ENCODE results near the gene SPINT3.

The SPINT3 gene, protein sequence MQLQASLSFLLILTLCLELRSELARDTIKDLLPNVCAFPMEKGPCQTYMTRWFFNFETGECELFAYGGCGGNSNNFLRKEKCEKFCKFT

DNA sequence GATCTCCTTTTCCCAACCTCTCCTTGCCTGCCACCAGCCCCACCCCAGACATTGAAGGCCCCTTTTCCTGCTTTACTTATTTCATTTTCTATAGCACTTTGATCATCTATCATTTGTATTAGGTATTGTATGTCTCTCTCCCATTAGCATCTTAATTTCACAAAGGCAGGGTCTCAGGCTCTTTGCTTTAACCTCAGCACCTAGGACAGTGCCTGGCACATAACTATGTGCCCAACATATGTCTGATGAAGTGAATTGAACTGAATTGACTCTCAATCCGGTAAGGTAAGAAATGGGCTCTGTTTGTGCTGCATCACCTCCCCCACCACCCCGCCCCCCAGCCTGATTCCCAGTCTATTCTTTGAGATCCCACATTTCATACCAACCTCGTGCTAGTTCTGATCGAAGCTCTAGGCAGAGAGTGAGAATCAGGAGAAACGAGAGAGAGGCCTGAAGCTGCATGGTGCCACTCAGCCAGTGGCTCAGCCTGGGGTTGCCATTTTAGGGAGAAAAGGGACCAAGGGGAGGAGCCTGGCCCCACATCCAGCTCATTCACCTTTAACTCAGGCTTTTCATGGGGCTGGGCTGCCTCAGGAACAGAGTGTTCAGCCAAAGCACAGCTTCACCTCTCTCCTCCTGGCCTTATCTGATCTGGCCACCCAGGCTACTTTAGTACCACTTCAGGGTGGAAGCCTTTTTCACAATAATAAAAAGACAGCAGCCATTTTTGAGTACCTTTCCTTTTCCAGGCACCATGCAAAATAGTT is at the start of gene SPINT3:
SPINT3 (minus strand) TSS at position 476 of the 767 bp plus-strand sequence; CDS start at position 462, 14 bp downstream.
- DNase-seq (ENCODE audit: low spot score), result no peak
- TF ChIP-seq, protein P1, sequence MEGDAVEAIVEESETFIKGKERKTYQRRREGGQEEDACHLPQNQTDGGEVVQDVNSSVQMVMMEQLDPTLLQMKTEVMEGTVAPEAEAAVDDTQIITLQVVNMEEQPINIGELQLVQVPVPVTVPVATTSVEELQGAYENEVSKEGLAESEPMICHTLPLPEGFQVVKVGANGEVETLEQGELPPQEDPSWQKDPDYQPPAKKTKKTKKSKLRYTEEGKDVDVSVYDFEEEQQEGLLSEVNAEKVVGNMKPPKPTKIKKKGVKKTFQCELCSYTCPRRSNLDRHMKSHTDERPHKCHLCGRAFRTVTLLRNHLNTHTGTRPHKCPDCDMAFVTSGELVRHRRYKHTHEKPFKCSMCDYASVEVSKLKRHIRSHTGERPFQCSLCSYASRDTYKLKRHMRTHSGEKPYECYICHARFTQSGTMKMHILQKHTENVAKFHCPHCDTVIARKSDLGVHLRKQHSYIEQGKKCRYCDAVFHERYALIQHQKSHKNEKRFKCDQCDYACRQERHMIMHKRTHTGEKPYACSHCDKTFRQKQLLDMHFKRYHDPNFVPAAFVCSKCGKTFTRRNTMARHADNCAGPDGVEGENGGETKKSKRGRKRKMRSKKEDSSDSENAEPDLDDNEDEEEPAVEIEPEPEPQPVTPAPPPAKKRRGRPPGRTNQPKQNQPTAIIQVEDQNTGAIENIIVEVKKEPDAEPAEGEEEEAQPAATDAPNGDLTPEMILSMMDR (IDR thresholded peaks at IDR 0.05; ENCODE audit: extremely low read depth, missing control alignments), result no peak

DNA sequence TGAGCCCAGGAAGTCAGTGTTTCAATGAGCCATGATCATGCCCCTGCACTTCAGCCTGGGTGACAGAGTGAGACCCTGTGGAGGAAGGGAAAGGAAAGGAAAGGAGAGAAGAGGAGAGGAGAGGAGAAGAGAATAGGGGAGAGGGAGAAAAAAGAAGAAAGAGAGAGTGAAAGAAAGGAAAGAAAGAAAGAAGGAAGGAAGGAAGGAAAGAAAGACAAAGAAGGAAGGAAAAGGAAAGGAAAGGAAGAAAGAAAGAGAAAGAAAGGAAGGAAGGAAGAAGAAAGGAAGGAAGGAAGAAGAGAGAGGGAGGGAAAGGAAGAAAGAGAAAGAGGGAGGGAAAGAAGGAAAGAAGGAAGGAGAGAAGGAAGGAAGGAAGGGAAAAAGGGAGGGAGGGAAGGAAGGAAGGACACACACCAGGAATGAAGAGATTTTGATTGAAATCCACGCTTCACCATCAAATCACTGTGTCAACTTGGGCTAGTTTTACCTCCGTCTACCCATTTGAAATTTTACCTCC is 49.4 kb upstream of the SPINT3 start:
- no peak for DNase-seq (ENCODE audit: low spot score)
- TF ChIP-seq, protein P1 (IDR thresholded peaks at IDR 0.05; ENCODE audit: extremely low read depth, missing control alignments), result no peak

DNA sequence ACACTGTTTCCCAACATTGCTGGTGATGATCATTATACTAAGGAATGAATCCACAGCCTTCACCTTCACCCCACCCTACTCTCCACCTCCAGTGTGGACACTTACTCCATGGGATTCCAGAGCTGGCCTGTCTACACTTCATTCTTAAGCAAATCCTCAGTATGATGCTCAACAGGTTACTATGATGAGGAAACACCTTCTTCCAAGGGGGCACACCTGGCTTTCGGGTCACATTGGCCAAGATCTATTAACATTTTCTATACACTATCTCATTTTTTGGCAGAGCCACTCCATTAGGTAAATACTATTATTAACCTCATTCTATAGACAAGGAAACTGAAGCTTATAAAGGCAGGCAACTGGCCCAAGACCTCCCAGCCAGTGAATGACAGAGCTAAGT is 39.8 kb upstream of the SPINT3 start:
- TF ChIP-seq, protein P1 (IDR thresholded peaks at IDR 0.05; ENCODE audit: extremely low read depth, missing control alignments), result no peak
- DNase-seq (ENCODE audit: low spot score), result no peak

DNA sequence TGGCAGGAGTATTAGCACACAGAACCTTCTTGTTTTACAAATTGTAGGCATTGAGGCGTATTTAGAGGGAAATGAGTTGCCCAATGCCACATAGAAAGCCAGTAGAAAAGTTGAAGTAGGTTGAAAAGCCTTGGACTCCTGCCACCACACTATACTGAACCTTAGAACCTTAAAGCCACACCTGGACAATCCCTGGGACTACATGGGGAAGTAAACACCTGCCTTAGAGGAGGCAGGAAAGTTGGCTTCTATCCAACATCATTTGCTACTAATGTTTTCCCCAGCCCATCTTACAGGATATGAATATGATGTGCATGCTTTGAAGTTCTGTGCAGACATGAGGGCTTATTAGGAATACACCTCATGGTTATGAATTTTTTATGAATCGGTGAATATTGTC is 37.0 kb upstream of the SPINT3 start:
- TF ChIP-seq, protein P1 (IDR thresholded peaks at IDR 0.05; ENCODE audit: extremely low read depth, missing control alignments), result no peak
- DNase-seq (ENCODE audit: low spot score), result no peak

DNA sequence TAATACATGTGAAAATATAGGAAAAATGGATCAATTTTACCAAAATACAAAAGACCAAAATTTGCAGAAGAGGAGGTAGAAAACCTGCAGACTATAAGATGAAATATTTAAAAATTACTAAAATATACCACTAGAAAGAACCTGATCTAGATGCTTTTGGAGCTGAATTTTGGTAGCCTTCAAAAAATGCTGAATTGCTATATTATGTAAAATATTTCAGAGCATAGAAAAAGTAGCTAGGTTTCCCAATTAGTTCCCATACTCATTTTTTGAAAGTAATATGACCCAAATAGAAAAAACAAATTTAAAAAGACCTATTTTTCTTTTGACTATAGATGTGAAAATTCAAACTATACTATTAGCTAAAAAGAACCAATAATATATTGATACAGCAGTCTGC is 35.3 kb upstream of the SPINT3 start:
- TF ChIP-seq, protein P1 (IDR thresholded peaks at IDR 0.05; ENCODE audit: extremely low read depth, missing control alignments), result no peak
- no peak for DNase-seq (ENCODE audit: low spot score)

DNA sequence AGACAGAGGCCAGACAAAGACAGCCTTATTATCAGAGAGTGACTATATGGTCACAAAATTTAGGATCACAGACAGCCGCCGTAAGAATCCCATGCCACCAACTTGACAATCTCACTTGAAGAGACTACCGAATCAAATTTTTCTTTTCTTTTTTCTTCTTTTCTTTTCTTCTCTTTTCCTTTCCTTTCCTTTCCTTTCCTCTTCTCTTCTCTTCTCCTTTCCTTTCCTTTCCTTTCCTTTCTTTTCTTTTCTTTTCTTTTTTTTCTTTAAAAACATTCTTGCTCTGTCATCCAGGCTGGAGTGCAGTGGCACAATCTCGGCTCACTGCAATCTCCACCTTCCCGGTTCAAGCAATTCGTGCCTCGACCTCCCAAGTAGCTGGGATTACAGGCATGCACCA is 33.0 kb upstream of the SPINT3 start:
- DNase-seq (ENCODE audit: low spot score), result no peak
- TF ChIP-seq, protein P1 (IDR thresholded peaks at IDR 0.05; ENCODE audit: extremely low read depth, missing control alignments), result no peak

DNA sequence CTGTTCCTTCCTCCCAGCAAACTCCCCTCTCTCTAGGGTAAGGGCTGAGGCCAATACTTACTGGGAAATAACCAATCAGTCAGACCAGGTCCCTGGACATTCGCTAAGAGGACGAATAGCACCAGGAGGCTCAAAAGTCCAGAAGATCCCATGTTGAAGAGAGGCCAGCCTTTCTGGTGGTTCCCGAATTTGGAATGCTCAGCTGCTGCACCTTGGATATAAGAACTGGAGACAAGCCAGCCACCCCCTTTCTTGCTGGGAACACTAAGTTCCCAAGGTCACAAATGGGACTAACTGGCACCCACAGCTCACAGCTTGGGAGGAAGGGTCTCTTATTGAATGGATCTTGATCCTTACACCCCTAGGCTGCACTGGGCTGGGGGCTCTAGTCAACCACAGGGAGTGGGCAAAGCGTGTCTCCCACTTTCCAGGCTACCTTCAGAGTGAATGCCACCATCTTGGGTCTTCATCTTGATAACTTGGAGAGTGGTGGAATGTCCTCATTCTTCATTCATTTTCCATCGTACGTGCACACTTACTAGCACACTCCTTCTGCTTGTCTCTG is 31.9 kb upstream of the SPINT3 start, which contains the start of gene EPPIN:
EPPIN (minus strand) TSS at position 196 of the 565 bp plus-strand sequence; CDS start at position 152, 44 bp downstream.
- TF ChIP-seq, protein P1 (IDR thresholded peaks at IDR 0.05; ENCODE audit: extremely low read depth, missing control alignments), result no peak
- DNase-seq (ENCODE audit: low spot score), result no peak
